ENCODE data around the gene MRPL17.

The MRPL17 gene

DNA sequence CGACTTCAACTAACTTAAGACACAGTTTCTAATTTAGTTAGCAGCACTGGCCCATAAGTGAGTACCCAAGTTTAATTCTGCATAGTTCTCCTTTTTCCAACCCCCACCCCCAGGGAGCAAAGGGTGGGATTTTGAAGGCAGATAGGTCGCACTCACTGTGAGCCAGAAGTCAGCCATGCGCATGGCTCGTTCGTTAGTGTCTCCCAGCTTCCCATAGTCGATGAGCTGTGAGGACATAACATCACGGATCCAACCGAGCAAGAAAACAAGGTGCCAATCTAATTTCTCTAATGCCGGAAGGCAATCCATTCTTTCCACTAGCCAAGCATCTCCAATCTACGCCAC is 577 bp downstream of the MRPL17 start:
- Histone ChIP-seq H3K4me1 (ENCODE audit: control insufficient read depth, insufficient read depth, low read length) (peaks cover 9% of the 10 kb centered on the region), H3K4me3 (ENCODE audit: low read depth, low read length) (peak overlapping the region; percentile 90), H3K9me3 (ENCODE audit: control insufficient read depth, insufficient read depth, low read length) (no peaks in the 10 kb centered on the region), H3K9ac (ENCODE audit: low read depth, low read length) (peak overlapping the region; percentile 95), H3K27ac (ENCODE audit: low read depth, low read length) (peak overlapping the region; percentile 92), H3K27me3 (ENCODE audit: control insufficient read depth, insufficient read depth, low read length) (no peaks in the 10 kb centered on the region), H3K36me3 (ENCODE audit: control insufficient read depth, insufficient read depth, low read length) (peaks cover 20% of the 10 kb centered on the region)

DNA sequence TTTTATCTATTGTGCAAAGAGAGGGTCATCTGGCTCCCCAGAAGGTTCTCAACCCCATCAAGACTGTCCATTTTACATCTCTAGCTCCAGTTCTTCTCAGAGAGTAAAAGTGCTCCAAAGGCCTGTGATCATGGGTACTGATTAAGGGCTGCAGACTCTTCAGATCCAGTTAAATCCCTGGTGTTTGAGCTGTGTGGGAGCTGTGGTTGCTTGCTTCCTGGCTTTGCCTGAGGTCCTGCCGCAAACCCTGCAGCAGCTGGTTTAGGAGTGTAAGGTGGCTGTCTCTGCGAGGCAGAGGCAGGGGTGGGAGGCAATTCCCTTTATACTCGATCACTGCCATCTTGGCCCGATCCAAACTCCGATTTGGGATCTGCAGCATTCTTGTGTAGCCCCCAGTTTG is 1.2 kb downstream of the MRPL17 start:
- Histone ChIP-seq H3K27ac (ENCODE audit: low read depth, low read length) (no peak overlapping the region), H3K36me3 (ENCODE audit: control insufficient read depth, insufficient read depth, low read length) (peaks cover 20% of the 10 kb centered on the region), H3K9me3 (ENCODE audit: control insufficient read depth, insufficient read depth, low read length) (no peaks in the 10 kb centered on the region), H3K9ac (ENCODE audit: low read depth, low read length) (peak overlapping the region; percentile 95), H3K4me3 (ENCODE audit: low read depth, low read length) (peak overlapping the region; percentile 90), H3K4me1 (ENCODE audit: control insufficient read depth, insufficient read depth, low read length) (peaks cover 4% of the 10 kb centered on the region), H3K27me3 (ENCODE audit: control insufficient read depth, insufficient read depth, low read length) (no peaks in the 10 kb centered on the region)

DNA sequence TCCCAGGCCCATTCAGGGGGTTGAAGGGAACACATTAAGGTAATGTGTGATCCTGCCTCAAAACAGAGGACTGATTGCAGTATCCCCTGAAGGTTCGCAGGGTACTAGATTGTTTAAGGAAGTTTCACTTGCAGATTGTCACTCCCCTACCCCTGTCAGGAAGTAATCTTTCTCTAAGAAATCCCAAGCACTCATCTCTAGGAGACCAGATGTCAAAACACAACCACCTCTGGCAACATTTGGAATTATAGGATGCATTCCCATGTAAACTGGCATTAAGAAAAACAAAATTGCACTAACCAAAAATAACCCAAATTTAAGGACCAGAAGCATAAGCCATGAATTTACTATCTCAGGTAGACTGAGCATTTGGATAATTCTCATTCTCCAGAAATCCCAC is 1.6 kb downstream of the MRPL17 start:
- H3K9ac ChIP-seq (ENCODE audit: low read depth, low read length), result no peak overlapping the region
- peaks cover 4% of the 10 kb centered on the region; the same call in 1 of the 2 replicates for H3K4me1 ChIP-seq (ENCODE audit: control insufficient read depth, insufficient read depth, low read length)
- peaks cover 20% of the 10 kb centered on the region for H3K36me3 ChIP-seq (ENCODE audit: control insufficient read depth, insufficient read depth, low read length)
- no peak overlapping the region for H3K27ac ChIP-seq (ENCODE audit: low read depth, low read length)
- peak overlapping the region; percentile 90 for H3K4me3 ChIP-seq (ENCODE audit: low read depth, low read length)
- H3K27me3 ChIP-seq (ENCODE audit: control insufficient read depth, insufficient read depth, low read length), result no peaks in the 10 kb centered on the region
- no peaks in the 10 kb centered on the region for H3K9me3 ChIP-seq (ENCODE audit: control insufficient read depth, insufficient read depth, low read length)

DNA sequence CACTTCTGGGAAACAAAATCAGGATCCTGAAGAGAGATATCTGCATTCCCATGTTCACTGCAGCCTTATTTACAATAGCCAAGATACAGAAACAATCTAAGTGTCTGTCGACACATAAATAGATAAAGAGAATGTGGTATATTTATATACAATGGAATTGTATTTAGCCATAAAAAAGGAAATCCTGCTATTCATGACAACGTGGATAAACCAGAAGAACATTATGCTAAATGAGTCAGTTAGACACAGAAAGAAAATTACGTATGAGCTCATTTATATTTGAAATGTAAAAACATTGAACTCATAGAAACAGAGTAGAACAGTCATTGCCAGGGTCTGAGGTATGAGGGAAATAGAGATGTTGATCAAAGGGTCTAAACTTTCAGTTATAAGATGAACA is 6.1 kb downstream of the MRPL17 start:
- peaks cover 20% of the 10 kb centered on the region for H3K36me3 ChIP-seq (ENCODE audit: control insufficient read depth, insufficient read depth, low read length)
- no peak overlapping the region for H3K4me3 ChIP-seq (ENCODE audit: low read depth, low read length)
- no peaks in the 10 kb centered on the region for H3K9me3 ChIP-seq (ENCODE audit: control insufficient read depth, insufficient read depth, low read length)
- no peak overlapping the region for H3K9ac ChIP-seq (ENCODE audit: low read depth, low read length)
- H3K27ac ChIP-seq (ENCODE audit: low read depth, low read length), result no peak overlapping the region
- no peaks in the 10 kb centered on the region for H3K27me3 ChIP-seq (ENCODE audit: control insufficient read depth, insufficient read depth, low read length)
- no peaks in the 10 kb centered on the region for H3K4me1 ChIP-seq (ENCODE audit: control insufficient read depth, insufficient read depth, low read length)

DNA sequence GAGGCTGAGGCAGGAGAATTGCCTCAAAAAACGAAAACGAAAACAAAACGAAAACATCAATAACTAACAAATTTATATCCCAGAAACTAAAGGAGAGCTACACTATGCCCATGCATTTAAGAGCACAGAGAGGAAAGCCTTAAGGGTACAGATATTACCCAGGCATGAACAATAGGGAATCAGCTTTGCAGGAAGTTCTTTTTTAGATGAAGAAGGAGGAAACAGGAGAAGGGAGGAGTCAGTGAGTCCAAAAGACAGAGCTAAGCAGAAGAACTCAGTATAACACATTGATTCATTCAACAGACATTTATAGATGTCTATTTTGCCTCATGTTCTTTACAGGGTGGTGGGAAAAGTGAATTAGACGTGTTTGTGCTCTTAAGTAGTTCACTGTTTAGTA is 8.3 kb downstream of the MRPL17 start:
- Histone ChIP-seq H3K4me1 (ENCODE audit: control insufficient read depth, insufficient read depth, low read length) (no peaks in the 10 kb centered on the region), H3K27me3 (ENCODE audit: control insufficient read depth, insufficient read depth, low read length) (no peaks in the 10 kb centered on the region), H3K9me3 (ENCODE audit: control insufficient read depth, insufficient read depth, low read length) (no peaks in the 10 kb centered on the region), H3K9ac (ENCODE audit: low read depth, low read length) (no peak overlapping the region), H3K4me3 (ENCODE audit: low read depth, low read length) (no peak overlapping the region), H3K36me3 (ENCODE audit: control insufficient read depth, insufficient read depth, low read length) (no peaks in the 10 kb centered on the region), H3K27ac (ENCODE audit: low read depth, low read length) (no peak overlapping the region)

DNA sequence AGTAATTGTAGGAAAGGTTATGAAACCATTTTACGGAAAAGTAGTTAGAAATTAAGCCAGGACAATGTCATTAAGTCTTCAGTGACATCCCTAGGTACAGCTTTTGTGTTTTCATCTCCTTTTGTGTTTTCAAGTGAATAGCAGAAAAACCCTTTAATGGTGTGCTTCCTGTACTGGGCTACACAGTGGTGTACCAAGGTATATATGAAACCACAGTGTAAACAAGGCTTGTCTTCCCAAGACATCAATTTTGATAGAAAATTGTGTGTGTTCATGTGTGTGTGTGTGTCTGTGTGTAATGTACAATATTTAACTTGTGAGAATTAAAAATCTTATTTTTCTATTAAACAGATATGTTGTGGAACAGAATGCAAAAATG is 8.9 kb downstream of the MRPL17 start:
- Histone ChIP-seq H3K36me3 (ENCODE audit: control insufficient read depth, insufficient read depth, low read length) (no peaks in the 10 kb centered on the region), H3K9ac (ENCODE audit: low read depth, low read length) (no peak overlapping the region), H3K27me3 (ENCODE audit: control insufficient read depth, insufficient read depth, low read length) (no peaks in the 10 kb centered on the region), H3K4me1 (ENCODE audit: control insufficient read depth, insufficient read depth, low read length) (no peaks in the 10 kb centered on the region), H3K9me3 (ENCODE audit: control insufficient read depth, insufficient read depth, low read length) (no peaks in the 10 kb centered on the region), H3K27ac (ENCODE audit: low read depth, low read length) (no peak overlapping the region), H3K4me3 (ENCODE audit: low read depth, low read length) (no peak overlapping the region)

DNA sequence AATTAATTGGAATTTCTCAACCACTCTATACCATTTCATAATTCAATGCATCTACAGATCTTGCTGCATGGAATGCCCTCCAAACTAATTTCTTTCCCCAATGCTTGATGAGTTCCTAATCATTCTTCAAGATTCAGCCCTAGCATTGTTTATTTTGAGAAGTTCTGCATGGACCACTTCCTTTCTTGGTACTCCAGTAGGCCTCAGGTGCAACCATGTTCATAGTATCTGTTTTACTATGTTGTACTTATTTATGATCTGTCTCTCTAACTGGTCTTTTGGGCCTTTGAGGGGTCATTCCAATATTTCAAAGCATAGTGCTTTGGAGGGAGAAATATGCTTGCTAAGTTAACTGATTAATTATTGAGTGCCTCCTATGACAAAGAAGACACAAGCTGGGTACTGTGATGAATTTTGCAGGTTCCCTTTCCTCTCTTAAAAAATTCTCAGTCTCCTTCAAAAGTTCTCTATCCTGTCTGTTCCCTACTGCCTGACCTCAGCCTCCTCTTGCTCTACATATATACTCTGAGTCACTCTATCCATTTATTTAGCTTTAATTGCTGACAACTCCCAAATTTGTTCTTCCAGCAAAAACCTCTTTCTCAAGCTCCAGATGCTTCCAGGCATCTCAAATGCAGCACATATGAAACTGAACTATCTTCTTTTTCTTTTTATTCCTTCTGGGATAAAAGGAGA is 9.5 kb downstream of the MRPL17 start:
- H3K9me3 ChIP-seq (ENCODE audit: control insufficient read depth, insufficient read depth, low read length), result no peaks in the 10 kb centered on the region
- H3K4me1 ChIP-seq (ENCODE audit: control insufficient read depth, insufficient read depth, low read length), result no peaks in the 10 kb centered on the region
- no peaks in the 10 kb centered on the region for H3K36me3 ChIP-seq (ENCODE audit: control insufficient read depth, insufficient read depth, low read length)
- H3K9ac ChIP-seq (ENCODE audit: low read depth, low read length), result no peak overlapping the region
- H3K4me3 ChIP-seq (ENCODE audit: low read depth, low read length), result no peak overlapping the region
- no peaks in the 10 kb centered on the region for H3K27me3 ChIP-seq (ENCODE audit: control insufficient read depth, insufficient read depth, low read length)
- no peak overlapping the region for H3K27ac ChIP-seq (ENCODE audit: low read depth, low read length)

DNA sequence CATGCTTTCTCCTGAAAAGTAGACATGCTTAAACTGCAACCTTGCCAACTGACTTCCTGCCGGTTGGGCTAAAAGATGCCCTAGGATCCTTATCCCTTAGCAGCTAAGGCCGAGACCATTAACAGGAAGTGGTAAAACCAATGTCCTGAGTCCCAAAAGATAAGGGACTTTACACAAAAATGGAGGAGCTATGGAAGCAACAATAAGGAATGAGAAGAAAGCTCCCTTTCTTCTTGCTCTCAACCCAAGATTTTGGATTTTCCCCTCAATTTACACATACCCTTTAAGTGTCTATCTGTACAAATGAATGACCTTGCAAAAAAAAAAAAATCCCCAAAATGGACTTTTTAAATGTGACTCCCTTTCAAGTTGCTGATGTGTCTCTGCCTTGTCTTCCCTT is 11.1 kb downstream of the MRPL17 start:
- H3K27me3 ChIP-seq (ENCODE audit: control insufficient read depth, insufficient read depth, low read length), result no peaks in the 10 kb centered on the region
- H3K4me3 ChIP-seq (ENCODE audit: low read depth, low read length), result no peak overlapping the region
- no peaks in the 10 kb centered on the region for H3K9me3 ChIP-seq (ENCODE audit: control insufficient read depth, insufficient read depth, low read length)
- no peaks in the 10 kb centered on the region for H3K4me1 ChIP-seq (ENCODE audit: control insufficient read depth, insufficient read depth, low read length)
- no peak overlapping the region for H3K9ac ChIP-seq (ENCODE audit: low read depth, low read length)
- H3K27ac ChIP-seq (ENCODE audit: low read depth, low read length), result no peak overlapping the region
- H3K36me3 ChIP-seq (ENCODE audit: control insufficient read depth, insufficient read depth, low read length), result no peaks in the 10 kb centered on the region

DNA sequence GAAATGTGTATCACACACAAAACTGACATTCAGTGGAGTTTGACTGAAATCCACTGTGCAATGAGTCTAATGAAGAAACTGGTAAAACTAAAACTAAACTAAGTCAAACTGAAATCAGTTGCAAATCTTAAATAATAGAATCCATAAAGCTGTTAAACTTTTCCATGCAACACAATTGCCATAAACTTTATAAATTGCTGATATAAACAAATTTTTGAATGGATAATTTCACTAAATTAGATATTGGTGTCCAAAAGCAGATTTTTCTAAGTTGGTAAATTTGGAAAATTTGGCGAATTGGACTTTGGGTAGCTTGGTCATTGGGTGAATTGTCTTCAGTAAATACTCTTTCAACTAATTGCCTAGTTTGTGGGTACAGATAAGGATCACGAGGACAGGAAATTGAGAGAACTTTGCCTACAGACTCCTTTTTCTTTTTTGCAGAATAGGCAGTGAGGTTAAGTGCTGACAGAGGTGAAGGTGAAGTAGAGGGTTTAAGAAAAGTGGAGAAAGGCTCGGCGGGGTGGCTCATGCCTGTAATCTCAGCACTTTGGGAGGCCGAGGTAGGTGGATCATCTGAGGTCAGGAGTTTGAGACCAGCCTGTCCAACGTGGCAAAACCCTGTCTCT is 12.8 kb downstream of the MRPL17 start:
- Histone ChIP-seq H3K27me3 (ENCODE audit: control insufficient read depth, insufficient read depth, low read length) (no peaks in the 10 kb centered on the region), H3K4me3 (ENCODE audit: low read depth, low read length) (no peak overlapping the region), H3K9ac (ENCODE audit: low read depth, low read length) (no peak overlapping the region), H3K4me1 (ENCODE audit: control insufficient read depth, insufficient read depth, low read length) (no peaks in the 10 kb centered on the region), H3K27ac (ENCODE audit: low read depth, low read length) (no peak overlapping the region), H3K36me3 (ENCODE audit: control insufficient read depth, insufficient read depth, low read length) (no peaks in the 10 kb centered on the region), H3K9me3 (ENCODE audit: control insufficient read depth, insufficient read depth, low read length) (no peaks in the 10 kb centered on the region)

DNA sequence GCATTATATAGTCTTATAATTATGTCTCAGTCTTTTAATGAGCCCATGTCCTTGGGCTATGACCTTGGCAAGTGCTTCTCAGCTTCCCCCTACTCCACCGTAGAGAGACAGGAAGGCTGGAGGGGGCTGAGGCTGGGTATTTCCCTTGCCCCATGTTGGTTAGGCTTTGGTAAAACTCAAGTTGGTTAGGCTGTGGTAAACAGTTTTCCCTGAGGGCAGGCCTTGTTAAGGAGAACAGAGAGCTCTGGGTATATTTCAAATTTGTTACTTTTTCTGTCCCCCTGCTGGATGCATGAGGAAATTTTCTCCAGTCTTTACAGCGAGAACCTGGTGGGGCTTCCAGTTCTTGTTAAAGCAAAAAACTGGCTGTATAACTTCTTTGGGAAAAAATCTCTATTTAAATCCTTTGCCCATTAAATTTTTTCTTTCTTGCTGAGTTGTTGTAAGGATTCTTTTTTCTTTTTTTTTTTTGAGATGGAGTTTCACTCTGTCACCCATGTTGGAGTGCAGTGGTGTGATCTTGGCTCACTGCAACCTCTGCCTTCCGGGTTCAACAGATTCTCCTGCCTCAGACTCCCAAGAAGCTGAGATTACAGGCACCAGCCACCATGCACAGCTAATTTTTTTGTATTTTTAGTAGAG is 15.3 kb downstream of the MRPL17 start:
- Histone ChIP-seq H3K27me3 (ENCODE audit: control insufficient read depth, insufficient read depth, low read length) (no peaks in the 10 kb centered on the region), H3K9ac (ENCODE audit: low read depth, low read length) (no peak overlapping the region), H3K27ac (ENCODE audit: low read depth, low read length) (no peak overlapping the region), H3K9me3 (ENCODE audit: control insufficient read depth, insufficient read depth, low read length) (no peaks in the 10 kb centered on the region), H3K36me3 (ENCODE audit: control insufficient read depth, insufficient read depth, low read length) (no peaks in the 10 kb centered on the region), H3K4me1 (ENCODE audit: control insufficient read depth, insufficient read depth, low read length) (no peaks in the 10 kb centered on the region), H3K4me3 (ENCODE audit: low read depth, low read length) (no peak overlapping the region)
